T-helper 22 cell (primary cell): ENCODE data around the gene FLOT1.
A peak's percentile ranks its signal among the peaks of the same experiment; 100 is the strongest.

Experiments used
- DNase-seq: peaks from one replicate; pipeline ENCODE4 v3.0.0-alpha.2; 2020; ENCODE audit warnings: low read depth

The FLOT1 gene

DNA sequence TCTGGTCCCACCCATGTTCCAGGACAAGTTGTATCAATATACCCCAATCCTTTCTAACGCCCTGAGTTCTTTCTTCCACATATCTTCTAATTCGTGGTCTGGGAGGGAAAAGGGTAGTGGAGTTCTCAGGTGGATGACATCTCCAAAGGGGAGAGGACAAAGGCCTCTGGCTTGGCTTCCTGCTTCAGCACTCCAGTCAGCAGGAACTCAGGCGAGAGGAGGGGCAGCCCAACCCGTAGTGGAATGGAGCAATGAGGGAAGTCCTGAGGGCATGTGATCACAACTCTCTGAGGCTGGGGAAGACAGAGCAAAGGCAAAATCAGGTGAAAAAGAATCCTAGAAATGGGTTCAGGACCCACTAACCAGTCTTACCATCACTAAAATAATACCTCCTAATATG is 42.1 kb downstream of the FLOT1 start:
- DNase-seq = no peak

DNA sequence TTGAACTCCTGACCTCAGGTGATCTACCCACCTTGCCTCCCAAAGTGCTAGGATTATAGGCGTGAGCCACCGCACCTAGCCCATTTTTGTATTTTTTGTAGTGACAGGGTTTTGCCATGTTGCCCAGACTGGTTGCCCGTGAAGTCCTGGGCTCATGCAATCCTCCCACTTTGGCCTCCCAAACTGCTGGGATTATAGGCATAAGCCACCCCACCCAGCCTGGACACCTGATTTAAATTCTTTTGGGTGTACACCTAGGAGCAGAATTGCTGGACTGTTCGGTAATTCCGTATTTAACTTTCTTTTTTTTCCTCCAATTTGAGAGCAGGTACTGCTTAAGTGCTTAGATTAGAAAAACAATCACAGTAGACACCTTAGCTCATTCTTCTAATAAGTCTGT is 46.1 kb downstream of the FLOT1 start:
- DNase-seq = no peak

DNA sequence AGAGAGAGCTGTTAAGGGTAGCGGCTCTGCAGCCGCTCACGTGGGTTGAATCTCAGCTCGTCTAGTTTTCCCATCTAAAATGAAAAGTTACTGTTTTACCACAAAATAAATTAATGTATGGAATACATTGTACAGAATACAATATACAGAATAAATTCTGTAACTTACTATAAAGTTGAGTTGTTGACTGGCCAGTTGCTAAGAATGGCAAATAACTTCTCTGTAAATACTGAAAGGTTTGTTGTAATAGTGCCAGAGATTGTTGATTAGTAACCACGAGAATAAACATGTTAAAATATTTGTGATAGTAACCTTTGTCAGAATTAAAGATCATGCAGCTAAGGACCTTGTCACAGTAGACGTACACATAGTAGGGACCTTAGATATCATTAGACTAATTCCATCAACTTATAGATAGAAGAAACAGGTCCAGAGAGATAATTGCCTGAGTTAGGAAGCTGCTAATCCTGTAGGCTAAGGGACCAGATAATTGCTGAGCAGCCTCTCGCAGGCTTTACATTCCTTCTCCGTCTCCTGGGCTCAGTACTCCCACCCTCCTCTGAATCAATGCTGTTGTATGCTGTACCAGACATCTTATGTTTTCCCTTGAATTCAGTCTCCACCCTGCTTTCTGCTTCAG is 51.2 kb downstream of the FLOT1 start:
- DNase-seq = no peak

DNA sequence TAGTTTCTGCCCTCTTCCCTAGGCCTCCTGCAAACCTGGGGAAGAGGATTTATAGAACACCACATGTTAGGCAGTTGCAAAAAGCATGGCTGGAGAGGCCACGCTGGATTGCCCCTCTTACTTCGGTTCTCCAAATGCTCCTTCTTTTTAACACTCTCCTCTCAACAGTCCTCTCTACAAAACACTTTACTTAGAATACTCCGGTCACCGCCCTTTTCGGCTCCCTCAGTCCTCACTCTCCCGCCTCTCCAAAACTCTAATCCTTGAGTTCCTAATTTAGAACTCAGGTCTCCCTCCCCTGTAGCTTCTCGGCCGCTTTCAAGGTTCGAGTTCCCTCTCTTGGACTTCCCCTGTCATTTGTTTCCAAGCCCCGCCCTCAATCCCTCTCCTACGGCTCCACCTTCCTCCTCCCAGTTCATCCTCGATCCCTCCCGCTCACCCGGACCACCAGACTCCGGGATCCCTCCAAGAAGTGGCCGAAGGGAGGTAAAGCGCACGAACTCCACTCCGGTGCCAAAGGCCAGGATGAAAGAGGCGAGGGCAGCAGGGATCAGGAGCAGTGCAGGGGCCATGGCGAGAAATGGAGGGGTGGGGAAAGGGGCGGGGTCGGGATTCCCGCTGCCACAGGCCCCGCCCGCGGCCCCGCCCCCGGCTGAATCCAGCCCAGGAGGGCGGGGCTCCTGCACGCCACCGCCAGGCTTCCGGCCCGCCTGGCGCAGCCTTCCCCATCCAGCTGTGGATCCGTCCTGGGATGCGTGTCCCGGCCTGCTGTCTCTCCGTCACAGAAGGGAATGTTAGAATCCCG is 51.9 kb downstream of the FLOT1 start, which contains the start of gene NRM:
Gene NRM, minus strand, starts transcription at position 582 of the 805 bp plus-strand sequence. Its CDS starts 10 bp downstream, at position 572.
- peak; percentile 61 for DNase-seq

DNA sequence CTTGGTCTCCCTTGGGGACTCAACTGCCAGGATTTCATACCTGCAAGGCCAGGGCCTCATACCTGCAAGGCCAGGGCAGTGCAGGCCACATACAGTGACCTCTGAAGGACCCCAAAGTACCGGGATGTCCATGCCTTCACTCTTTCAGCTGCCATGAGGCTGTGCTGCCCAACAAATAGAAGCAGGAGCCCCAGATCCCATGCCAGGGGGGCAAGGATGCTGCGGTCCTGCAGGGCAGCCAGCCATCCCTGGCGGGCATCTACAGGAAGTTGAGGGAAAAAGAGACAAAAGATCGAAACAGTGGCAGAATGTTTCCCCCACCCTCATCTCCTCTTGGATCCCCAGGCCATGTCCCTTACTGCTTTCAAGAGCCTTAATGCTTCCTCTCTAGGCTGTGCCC is 52.5 kb downstream of the FLOT1 start:
- no peak for DNase-seq

DNA sequence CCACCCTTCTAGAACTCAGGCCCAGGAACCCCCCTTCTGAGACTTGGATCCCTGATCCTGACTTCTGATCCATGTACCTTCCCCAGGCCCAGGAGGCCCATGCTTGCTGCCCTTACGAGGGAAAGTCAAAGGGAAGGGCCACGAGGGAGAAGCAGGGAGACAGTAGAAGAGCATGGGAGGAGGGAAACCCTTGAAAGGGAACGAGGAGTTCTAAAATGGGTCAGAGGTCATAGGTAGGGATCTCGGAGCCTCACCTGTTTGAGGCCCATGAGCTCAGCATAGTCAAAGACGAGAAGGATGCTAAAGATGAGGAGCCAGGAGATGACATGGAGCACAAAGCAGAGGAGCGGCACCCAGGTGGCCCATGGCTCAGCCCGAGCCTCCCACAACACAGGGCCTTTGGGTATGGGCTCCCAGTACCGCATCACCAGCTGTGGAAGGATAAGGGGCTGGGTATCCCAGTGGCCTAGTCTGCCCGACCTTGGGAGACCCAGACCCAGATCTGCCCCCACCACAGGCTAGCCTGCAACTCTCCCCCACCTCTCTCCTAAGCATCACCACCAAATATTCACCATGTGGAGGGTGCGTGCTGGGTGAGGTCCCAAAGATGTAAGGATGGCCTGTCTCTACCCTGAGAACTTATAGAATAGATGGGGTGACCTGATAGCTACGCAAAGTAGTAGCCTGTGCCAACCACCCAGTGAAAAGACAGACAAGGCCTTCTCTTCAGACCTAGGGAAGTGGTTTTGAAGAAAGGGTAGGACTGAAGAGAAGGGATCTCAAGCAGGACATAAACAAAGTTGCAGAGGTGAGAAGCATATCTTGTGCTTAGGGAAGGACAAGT is 53.2 kb downstream of the FLOT1 start:
- no peak for DNase-seq

DNA sequence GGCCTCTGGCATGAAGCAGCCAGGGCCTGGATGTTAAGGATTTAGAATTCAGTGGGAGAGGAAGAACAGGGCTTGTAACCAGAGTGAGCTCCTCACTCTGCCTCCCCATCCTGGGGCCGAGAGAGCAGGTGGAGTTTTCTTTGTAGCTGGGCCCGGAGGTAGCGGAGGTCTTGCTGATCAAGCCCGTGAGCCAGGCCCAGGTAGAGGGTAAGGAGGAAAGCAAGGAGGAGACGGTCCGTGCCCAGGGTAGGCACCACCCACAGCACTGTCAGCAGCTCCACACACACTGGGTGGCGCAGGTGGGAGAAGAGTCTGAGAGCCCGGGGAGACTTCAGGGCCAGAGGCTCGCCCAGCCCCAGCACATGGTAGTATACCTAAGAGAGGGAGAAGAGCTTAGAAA is 53.9 kb downstream of the FLOT1 start:
- no peak for DNase-seq

DNA sequence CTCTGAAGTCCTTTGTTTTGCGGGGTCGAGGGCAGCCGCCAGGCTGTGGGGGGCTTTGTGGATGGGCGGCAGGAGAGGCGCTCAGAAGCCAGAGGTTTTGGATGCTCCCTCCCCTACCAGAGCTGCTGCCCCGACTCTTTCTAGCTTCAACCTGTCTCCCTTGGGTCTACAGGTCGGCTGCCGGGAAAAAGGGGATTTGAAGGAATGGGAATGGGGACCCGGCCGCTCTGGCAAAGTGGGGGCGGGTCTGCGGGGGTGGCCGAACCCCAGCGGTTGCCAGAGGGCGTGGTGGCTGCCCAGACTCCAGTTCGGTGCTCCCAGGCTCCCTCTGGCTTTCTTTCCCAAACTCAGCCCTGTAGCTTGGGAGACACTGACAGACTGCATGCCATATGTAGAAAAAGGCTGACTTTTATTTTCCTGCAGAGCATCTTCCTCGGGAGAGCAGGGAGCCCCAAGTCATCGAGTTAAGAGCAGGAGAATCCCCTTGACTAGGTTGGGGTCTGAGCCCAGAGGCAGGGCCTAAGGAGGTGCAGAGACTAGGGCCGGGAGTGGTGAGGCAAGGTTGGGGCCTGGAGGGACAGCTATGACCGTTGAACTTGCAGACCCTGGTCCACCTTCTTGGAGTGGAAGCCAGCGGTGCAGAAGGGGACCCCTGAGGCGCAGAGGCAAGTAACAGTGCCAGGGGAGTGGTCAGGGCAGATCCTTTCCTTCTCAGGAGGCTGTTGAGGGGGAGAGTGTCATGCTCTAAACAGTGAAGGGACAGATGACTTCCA is 54.6 kb downstream of the FLOT1 start:
- no peak for DNase-seq

DNA sequence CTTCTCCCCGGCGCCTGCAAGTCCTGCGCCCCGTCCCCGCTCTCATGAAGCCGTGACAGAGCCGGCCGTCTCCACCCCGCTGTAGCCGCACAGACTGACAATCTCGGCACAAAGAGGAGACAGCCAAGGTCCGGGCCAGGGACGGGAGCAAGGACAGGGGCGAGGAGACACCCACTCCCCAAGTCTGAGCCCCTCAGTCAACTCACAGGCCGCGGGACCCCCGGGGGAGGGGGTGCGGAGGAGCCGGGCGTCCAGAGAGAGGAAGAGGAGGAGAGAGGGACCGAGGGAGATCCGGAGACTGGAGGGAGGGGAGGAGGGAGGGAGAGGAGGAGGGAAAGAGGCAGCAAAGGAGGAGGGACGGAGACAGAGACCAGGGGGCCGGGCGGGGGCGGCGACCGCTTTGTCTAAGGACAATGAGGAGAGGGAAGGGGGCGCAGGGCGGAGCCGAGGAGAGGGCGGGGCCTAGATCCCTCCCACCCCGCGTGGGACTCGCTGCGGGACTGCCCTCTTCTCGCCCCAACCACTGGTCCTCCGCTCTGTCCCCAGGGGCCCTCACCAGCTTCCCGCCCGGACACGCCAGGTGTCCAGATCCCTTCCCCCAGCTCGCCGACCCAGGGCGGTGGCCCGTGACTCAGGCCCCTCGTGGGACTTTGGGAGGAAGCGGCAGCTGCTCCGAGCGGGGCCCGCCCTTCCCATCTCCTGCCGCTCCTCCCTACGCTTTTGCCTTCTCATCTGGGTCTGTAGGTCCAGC is 55.4 kb downstream of the FLOT1 start:
- DNase-seq = peak; percentile 76

DNA sequence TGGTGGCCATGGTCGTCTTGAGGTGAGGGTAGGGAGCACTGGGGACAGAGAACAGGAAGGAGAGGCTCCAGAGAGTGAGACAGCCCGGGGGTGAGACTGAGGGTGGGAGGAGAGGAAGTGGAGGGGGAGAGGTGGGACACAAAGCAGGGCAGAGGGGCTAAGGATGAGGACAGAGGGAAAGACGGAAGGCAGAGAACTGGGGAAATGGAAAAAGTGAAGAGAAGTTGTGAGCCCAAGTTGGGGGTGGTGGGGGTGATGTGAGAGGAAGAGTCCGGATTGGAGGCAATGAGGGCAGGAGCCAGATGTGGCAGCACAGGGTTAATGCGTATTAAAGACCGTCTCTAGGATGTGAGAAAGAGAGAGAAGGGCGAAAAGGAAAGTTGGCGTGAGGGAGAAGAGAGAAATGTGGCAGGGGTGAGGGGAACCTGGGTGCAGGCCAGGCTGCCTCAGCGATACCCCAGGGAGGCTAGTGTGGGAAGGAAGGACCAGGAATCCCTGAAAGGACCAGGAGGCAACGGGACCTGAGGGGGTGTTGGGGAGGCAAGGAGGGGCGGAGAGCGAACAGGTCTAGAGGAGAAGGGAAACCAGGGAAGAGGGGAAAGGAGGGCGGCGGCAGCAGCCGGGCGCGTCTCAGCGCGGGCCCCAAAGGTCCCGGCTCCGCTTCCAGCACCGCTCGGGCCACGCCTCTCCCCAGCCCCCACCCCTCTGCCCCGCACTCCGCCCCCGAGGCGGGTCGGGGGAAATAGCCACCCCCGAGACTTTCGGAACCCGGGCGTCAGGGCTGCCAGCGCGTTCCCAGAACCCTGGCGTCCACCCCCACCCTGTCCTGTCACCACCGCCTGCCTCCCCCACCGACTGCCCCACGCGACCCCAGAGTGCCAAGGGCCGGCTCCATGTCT is 56.2 kb downstream of the FLOT1 start, which contains the start of gene PPP1R18:
Gene PPP1R18, minus strand, starts transcription at position 637 of the 899 bp plus-strand sequence. Its CDS starts 627 bp downstream, at position 10.
- peak; percentile 74 for DNase-seq

DNA sequence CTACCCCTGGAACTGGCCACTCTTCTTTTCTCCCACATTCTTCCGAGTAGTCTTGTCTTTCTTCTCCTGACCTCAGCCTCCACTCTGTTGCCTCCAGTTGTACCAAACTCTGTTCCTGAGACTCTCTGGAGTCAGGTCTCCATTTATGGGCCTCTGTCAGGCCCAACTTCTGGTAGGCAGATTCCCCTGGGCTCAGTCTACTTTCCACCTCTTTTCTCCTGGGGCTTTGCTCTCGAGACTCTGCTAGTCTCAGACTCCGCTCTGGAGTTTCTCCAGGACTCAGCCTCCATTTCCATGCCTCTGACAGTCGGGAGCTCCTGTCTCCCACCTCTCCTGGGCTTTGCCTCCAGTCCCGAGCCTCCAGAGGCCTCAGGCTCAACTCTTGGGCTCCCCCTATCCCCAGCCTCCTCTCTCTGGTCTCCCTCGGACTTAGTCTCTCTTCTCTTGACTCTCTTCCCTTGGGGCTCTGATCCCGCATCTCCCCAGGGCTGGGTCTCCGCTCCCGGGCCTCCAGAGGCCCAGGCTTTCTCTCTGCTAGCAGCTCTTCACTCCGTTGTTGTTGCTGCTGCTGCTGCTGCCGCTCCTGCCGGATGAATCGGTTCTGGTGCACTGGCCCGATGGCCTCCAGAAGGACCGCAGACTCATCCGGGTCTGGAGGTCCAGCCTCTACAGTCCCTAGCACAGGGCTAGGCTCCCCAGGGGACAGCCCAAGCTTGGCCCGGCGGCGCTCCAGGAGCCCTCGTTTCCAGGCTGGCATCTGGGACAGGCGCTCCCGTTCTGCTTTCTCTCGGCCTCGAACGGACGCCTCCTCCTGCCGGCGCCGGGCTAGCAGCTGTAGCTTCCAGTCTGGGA is 57.1 kb downstream of the FLOT1 start:
- DNase-seq = no peak

DNA sequence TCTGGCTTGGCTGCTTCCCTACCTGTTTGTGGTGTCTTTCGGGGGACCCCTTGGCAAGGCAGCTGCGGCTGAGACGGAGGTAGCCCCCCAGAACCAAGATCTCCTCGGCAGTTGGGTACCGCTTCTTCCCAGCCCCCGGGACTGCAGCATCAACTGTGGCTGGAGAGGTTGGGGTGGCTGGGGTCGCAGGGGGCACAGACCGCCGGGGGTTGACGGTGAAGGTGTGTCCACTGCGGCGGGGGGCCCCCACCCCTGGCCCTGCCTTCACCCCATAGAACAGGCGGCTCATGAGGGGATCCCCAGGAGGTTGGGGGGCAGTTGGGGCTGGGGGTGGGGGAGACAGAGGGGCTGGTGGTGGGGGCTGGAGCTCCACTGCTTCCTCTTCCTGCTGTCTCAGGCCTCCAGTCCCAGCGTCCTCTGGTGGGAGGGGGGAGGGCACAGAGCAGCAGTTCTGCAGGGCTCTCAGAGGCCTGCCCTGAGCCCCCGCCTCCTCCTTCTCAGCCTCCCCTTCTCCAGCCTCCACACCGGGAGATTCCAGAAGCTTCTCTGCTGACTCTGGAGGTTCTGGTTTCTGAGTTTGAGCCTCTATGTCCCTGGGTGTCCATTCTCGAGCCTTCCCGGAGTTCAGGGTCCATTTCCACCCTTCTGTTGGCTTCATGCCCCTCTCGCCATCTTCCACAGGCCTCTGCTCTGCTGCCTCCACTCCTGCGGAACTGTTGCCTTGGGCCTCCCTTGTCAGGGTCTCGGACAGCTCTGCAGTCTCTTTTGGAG is 57.9 kb downstream of the FLOT1 start:
- DNase-seq = peak; percentile 31

DNA sequence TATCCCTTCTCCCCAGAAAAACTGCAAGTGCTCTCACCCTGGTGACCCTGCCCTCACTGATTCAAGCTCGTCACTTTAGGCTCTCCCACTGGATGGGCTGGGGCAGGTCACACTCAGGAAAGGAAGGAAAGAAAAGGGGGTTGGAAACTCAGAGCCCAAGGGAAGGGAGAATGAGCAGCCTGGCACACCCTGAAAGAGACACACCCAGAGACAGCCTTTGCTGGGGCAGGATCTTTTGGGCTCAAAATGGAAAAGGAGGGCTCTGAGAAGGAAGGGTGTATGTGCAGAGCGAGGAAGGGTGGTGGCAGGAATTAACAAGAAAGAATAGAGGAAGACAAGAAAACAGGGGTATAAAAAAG is 58.5 kb downstream of the FLOT1 start:
- DNase-seq = no peak

DNA sequence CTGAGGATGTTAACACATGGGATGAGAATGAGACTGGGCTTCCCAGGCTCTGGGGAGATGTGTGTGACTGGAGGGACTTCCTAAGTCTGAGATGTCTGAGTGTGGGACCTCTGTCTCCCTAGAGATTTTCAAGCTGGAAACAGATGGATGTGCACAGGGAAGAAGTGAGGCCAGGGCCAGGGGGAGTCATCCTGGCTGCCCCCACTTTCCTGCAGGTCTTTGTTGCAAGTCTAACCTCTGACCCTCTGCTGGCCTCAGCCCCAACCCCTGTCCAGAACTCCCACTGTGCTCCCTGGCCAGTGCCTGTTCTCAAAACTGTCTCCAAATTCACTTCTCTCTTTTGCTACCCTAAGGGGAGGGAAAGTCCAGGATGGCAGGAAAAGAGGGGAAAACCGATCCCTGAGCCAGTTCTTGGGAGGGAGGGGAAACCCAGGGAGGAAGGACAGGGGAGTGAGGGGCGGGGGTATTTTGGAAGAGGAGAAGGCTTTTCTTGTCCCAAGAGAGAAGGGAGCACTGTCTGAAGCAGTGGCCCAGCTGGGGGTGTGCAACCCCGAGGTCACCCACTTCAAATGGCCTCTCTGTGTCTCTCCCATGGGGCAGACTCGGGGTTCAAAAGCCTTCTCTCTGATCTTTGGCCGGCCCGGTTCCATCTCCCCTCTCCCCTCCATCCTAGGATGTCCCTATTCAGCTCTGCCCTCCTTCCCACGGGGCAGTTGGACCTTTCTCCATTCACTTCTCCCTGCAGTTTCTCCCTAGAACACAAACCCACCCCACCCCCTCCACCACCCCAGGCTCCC is 59.1 kb downstream of the FLOT1 start:
- DNase-seq = no peak

DNA sequence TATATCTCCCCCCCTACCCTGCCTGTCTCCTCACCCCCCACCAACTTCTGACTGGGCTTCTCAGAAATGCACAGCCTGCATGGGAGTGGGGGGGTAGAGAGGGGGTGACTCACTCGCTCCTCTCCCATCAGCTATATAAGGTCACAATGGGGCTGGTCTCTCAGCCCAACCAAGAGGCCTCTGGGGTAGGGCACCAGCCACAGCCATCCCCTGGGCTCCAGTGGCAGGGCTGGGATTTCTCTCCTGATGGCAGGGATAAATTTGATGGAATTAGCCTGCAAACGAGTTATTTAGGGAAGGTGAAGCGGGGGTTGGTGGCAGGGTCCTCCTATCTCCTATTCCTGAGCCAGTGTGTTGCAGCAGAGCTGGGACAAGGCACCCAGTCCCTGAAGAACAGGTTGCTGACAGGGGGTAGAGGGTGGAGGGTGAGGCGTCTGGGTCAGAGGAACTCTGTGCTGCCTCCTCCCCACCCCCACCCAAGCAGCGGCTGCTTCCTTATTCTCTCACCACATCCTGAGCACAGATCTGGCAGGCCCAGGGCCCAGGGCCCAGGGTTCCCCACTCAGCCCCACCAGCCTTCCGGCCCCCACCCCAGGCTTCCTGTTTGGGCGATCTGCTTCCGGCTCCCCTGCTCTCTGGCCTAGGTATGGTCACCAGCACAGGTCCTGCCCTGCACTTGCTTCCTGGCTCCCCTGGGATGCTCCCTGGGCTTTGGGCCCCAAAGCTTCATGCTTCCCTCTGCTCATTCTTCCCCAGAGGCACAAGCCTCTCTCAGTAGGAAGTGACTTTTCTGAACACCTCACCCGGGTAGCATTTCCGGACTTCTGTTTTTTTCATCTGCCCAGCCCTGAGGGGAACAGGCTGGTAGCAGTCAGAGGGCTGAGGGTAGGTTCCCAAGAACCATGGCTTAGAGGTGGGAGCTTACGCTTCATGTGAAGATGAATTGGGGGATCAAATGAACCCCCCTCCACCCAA is 60.1 kb downstream of the FLOT1 start:
- peak; percentile 87 for DNase-seq

DNA sequence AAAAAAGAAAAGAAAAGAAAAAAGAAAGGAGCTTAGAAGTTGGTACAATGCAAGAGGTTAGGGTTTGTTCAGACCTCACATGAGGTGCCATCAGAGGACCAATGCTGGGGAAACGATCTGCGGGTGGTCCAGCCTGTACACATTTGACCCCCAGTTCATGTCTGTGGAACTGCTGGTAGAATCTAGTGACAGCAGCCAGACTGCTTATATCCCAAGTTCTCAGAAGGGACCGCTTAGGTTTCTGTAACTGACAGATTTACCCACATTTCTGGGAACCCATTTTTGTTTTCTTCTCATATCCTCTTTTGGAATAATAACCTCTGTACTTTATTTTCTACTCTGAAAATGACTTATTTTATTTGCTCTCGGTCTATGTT is 60.7 kb downstream of the FLOT1 start:
- no peak for DNase-seq
